BLaER1 (cell line): Measurements from ENCODE around the gene SAMMSON.

Experiments
- H3K27ac ChIP-seq: shearing (Covaris generic); formaldehyde crosslinking; 2 replicates; pipeline ENCODE4 v1.8.1; 2022
- H3K27me3 ChIP-seq: shearing (Covaris generic); formaldehyde crosslinking; 2 replicates; pipeline ENCODE4 v1.8.1; 2022
- H3K36me3 ChIP-seq: shearing (Covaris generic); formaldehyde crosslinking; 2 replicates; pipeline ENCODE4 v1.8.1; 2022
- H3K4me1 ChIP-seq: shearing (Covaris generic); formaldehyde crosslinking; 2 replicates; pipeline ENCODE4 v1.8.1; 2022
- H3K4me2 ChIP-seq: shearing (Covaris generic); formaldehyde crosslinking; 2 replicates; pipeline ENCODE4 v1.8.1; 2022
- H3K4me3 ChIP-seq: shearing (Covaris generic); formaldehyde crosslinking; 2 replicates; pipeline ENCODE4 v1.8.1; 2022
- H3K9ac ChIP-seq: shearing (Covaris generic); formaldehyde crosslinking; 2 replicates; pipeline ENCODE4 v1.8.1; 2022
- H3K9me3 ChIP-seq: shearing (Covaris generic); formaldehyde crosslinking; 2 replicates; pipeline ENCODE4 v1.8.1; 2022
- H4K20me1 ChIP-seq: shearing (Covaris generic); formaldehyde crosslinking; 2 replicates; pipeline ENCODE4 v1.8.1; 2022
- Cebpa-rat ChIP-seq: shearing (Covaris generic); IDR thresholded peaks from 2 replicates; pipeline ENCODE4 v1.8.1; 2022

The SAMMSON gene

GRCh38 chr3:70097084-70097483 lies 97.6 kb downstream of the SAMMSON start:
- no peak overlapping the region for H3K4me2 ChIP-seq
- TF ChIP-seq Cebpa-rat, result no peak
- no peak overlapping the region for H3K27ac ChIP-seq
- H3K27me3 ChIP-seq, result no peaks in the 10 kb centered on the region
- H3K4me1 ChIP-seq, result peaks cover 11% of the 10 kb centered on the region
- H3K9ac ChIP-seq, result no peak overlapping the region
- H3K9me3 ChIP-seq, result no peaks in the 10 kb centered on the region
- no peaks in the 10 kb centered on the region for H3K36me3 ChIP-seq
- H3K4me3 ChIP-seq, result no peak overlapping the region
- no peaks in the 10 kb centered on the region for H4K20me1 ChIP-seq

GRCh38 chr3:70108072-70108471 lies 108.5 kb downstream of the SAMMSON start:
- Histone ChIP-seq H3K36me3 (no peaks in the 10 kb centered on the region), H3K4me2 (no peak overlapping the region), H3K27me3 (no peaks in the 10 kb centered on the region), H4K20me1 (no peaks in the 10 kb centered on the region), H3K9me3 (no peaks in the 10 kb centered on the region), H3K4me3 (no peak overlapping the region), H3K4me1 (no peaks in the 10 kb centered on the region), H3K27ac (no peak overlapping the region), H3K9ac (no peak overlapping the region)
- no peak for TF ChIP-seq Cebpa-rat

- Histone ChIP-seq H4K20me1 (no peaks in the 10 kb centered on the region), H3K27ac (no peak overlapping the region), H3K4me2 (no peak overlapping the region), H3K36me3 (no peaks in the 10 kb centered on the region), H3K9me3 (no peaks in the 10 kb centered on the region), H3K9ac (no peak overlapping the region), H3K4me3 (no peak overlapping the region), H3K27me3 (no peaks in the 10 kb centered on the region), H3K4me1 (no peaks in the 10 kb centered on the region)
- TF ChIP-seq Cebpa-rat, result no peak
Observed at GRCh38 chr3:70108546-70108945, 109.0 kb downstream of the SAMMSON start.

GRCh38 chr3:70110066-70110465 lies 110.5 kb downstream of the SAMMSON start:
- Histone ChIP-seq H3K4me3 (no peak overlapping the region), H3K4me2 (no peak overlapping the region), H3K27ac (no peak overlapping the region), H4K20me1 (no peaks in the 10 kb centered on the region), H3K9ac (no peak overlapping the region), H3K36me3 (no peaks in the 10 kb centered on the region), H3K4me1 (no peaks in the 10 kb centered on the region), H3K27me3 (no peaks in the 10 kb centered on the region), H3K9me3 (no peaks in the 10 kb centered on the region)
- TF ChIP-seq Cebpa-rat, result no peak

GRCh38 chr3:70111411-70111810 lies 111.9 kb downstream of the SAMMSON start:
- no peaks in the 10 kb centered on the region for H3K27me3 ChIP-seq
- H3K4me2 ChIP-seq, result no peak overlapping the region
- H3K4me1 ChIP-seq, result no peaks in the 10 kb centered on the region
- H3K36me3 ChIP-seq, result no peaks in the 10 kb centered on the region
- TF ChIP-seq Cebpa-rat, result no peak
- no peaks in the 10 kb centered on the region for H4K20me1 ChIP-seq
- no peak overlapping the region for H3K4me3 ChIP-seq
- no peak overlapping the region for H3K9ac ChIP-seq
- H3K27ac ChIP-seq, result no peak overlapping the region
- H3K9me3 ChIP-seq, result no peaks in the 10 kb centered on the region

- H3K9me3 ChIP-seq, result no peaks in the 10 kb centered on the region
Observed at GRCh38 chr3:70112751-70113150, 113.2 kb downstream of the SAMMSON start.

GRCh38 chr3:70114431-70114830 lies 114.9 kb downstream of the SAMMSON start:
- no peak overlapping the region for H3K27ac ChIP-seq
- H3K4me2 ChIP-seq, result no peak overlapping the region
- H3K36me3 ChIP-seq, result no peaks in the 10 kb centered on the region
- no peaks in the 10 kb centered on the region for H3K27me3 ChIP-seq
- H3K9ac ChIP-seq, result no peak overlapping the region
- H3K9me3 ChIP-seq, result no peaks in the 10 kb centered on the region
- no peaks in the 10 kb centered on the region for H3K4me1 ChIP-seq
- H3K4me3 ChIP-seq, result no peak overlapping the region
- no peaks in the 10 kb centered on the region for H4K20me1 ChIP-seq
- no peak for TF ChIP-seq Cebpa-rat

More at GRCh38 chr3:70112751-70113150, 113.2 kb downstream of the SAMMSON start:
- no peak for TF ChIP-seq Cebpa-rat
- H3K36me3 ChIP-seq, result no peaks in the 10 kb centered on the region
- H3K27ac ChIP-seq, result no peak overlapping the region
- no peaks in the 10 kb centered on the region for H4K20me1 ChIP-seq
- H3K27me3 ChIP-seq, result no peaks in the 10 kb centered on the region
- no peaks in the 10 kb centered on the region for H3K4me1 ChIP-seq
- no peak overlapping the region for H3K9ac ChIP-seq
- no peak overlapping the region for H3K4me2 ChIP-seq
- no peak overlapping the region for H3K4me3 ChIP-seq

GRCh38 chr3:70119879-70120278 lies 120.3 kb downstream of the SAMMSON start:
- Histone ChIP-seq H3K4me2 (no peak overlapping the region), H3K9ac (no peak overlapping the region)
- TF ChIP-seq Cebpa-rat, result no peak

More at GRCh38 chr3:70119879-70120278, 120.3 kb downstream of the SAMMSON start:
- no peaks in the 10 kb centered on the region for H3K9me3 ChIP-seq
- H3K27me3 ChIP-seq, result no peaks in the 10 kb centered on the region
- no peak overlapping the region for H3K27ac ChIP-seq
- no peaks in the 10 kb centered on the region for H4K20me1 ChIP-seq
- H3K4me3 ChIP-seq, result no peak overlapping the region
- no peaks in the 10 kb centered on the region for H3K36me3 ChIP-seq
- no peaks in the 10 kb centered on the region for H3K4me1 ChIP-seq
